Activated effector memory CD4-positive, alpha-beta T cell treated with Interleukin-2 at 50 U/mL for 16 hours (primary cell): Measurements from ENCODE around the gene MRGPRE.

Source experiments
- DNase-seq: peaks from one replicate; pipeline ENCODE4 v3.0.0-alpha.2; 2020

Gene MRGPRE

DNA sequence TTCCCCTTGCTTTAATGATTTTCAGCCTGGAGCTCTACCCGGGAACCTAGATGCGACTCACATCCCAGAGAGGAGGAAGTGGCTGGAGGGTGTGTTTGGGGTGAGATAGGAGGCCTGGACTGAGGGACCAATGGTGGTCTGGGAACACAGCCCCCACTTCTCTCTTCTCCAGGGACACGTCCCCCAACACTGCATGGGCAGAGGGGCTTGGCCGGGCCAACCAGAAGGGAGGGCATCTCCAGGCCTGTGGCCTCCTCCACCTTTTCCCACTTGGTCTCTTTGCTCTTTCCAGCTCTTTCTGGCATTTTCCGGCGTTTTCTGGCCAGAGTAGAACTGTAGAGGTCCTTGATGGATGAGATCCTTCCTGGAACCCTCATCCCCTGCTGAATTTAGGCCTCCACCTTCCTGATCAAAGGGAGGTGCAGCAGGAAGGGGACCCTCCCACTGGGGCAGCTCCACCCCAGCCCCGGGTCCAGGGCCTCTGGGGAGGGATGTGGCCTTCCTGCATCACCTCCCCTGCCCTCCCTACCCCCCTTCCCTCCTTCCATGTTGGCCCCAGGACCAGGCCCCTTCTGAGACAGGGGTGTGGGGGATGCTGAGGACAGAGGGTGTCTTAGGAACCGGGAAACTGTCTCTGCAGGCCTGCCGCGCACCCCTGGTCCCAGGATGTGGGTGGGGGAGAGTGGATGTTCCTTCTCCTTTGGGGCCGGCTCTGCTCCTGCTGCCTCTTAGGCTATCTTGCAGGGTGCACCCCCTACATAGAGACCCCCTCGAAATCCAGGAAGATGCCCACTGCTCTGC is 38.0 kb downstream of the MRGPRE start:
- DNase-seq, result no peak

DNA sequence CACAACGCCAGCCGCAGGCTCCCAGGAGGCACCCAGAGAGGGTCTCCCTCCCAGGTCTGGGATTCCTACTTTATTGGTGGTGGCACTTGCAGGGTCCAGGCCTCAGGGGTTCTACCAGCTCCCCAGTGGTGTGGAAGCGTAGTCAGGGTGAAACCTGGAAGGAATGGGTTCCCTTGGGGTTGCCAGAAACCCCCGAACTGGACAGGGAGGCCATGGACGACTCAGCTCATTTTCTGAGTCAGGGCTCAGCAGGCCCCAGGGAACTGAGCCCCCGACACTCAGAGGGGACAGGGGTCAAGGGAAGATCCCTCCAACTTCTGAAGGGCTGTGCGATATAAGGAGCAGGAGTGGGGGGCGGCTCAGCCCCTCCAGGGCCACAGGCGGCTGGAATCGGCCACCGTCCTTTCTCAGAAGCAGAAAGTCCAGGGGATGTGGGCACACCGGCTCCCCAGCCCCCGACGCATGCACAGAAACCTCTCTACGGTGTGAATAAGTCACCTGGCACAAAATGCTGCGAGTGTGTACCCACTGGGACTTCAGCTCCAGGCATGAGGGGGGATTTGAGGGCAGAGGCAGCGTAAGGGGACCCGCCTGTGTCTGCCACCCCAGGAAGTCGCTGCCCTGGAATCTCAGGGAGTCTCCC is 38.7 kb downstream of the MRGPRE start:
- no peak for DNase-seq

DNA sequence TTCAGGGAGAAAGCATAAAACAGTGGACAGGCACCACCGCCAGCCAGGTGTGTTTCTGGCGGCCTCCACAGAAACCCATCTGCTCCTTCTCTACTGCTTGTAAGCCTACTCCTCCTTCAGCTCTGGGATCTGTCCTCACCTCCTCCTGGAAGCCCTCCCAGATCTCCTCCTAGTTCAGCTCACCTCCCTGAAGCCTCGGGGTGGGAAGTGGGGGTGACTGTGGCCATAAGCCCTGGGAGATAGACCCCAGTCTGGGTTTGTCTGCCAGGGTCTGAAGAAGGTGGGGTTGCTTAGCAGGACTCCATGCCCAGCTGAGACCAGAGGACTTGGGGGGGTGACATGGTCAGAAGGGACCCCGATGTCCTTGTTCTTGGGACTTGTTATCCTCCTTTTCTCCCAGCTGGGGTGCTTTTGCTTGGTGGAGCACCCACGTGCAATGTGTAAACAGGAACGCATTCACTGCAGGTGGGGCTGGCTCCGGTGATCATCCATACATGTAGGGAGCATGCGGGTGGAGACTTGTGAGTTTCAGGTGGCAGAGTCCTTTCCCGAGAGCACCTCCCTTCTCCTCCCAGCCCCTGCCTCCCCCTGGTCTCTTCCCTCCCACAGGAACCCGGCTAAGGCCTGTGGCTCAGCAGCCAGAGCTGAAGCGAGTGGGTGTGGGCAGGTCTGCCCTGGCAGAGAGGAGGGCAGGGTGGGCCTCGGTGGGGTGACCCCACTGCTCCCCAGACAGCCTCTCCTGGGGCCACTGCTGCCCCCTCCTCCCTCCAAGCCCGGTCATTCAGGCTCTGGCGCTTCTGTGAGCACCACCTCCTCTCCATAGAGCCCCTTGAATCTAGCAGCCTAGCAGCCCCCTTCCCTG is 39.5 kb downstream of the MRGPRE start:
- no peak for DNase-seq

DNA sequence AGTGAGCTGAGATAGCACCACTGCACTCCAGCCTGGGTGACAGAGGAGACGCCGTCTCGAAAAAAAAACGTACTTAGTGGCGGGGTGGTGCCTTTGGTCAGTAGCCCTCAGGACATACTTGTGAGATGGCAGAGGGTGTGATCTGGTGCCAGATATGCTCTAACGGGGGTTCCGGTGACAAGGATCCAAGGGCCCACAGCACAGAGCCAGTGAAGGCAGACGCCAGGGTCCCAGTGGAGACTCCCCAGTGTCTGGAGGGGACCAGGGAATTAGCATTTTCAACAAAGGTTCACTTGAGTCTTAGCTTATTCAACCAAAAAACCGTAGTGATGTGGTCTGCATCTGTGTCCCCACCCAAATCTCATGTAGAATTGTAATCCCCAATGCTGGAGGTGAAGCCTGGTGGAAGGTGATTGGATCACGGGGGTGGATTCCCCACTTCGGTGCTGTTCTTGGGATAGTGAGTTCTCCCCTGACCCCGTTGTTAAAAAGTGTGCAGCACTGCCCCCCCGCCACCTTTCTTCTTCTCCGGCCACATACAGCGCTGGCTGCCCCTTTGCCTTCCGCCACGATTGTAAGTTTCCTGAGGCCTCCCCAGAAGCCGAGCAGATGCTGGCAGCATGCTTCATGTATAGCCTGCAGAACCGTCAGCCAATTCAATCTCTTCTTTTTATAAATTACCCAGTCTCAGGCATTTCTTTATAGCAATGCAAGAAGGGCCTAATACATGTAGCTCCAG is 40.5 kb downstream of the MRGPRE start:
- DNase-seq, result no peak

DNA sequence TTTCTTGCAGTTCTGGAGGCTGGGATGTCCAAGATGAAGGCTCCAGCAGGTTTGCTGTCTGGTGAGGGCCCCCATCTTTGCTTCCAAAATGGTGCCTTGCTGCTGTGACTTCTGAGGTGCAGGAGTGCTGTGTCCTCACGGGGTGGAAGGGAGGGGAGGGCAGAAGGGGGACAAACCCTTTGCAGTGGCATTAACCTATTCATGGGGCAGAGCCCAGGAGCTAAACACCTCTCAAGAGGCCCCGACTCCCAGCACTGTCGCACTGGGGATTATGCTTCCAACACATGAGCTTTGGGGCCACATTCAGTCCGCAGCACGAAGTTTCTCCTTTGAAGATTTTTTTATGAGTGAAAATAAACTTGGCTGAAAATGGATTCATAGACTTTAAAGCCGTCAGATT is 41.6 kb downstream of the MRGPRE start:
- DNase-seq, result no peak

DNA sequence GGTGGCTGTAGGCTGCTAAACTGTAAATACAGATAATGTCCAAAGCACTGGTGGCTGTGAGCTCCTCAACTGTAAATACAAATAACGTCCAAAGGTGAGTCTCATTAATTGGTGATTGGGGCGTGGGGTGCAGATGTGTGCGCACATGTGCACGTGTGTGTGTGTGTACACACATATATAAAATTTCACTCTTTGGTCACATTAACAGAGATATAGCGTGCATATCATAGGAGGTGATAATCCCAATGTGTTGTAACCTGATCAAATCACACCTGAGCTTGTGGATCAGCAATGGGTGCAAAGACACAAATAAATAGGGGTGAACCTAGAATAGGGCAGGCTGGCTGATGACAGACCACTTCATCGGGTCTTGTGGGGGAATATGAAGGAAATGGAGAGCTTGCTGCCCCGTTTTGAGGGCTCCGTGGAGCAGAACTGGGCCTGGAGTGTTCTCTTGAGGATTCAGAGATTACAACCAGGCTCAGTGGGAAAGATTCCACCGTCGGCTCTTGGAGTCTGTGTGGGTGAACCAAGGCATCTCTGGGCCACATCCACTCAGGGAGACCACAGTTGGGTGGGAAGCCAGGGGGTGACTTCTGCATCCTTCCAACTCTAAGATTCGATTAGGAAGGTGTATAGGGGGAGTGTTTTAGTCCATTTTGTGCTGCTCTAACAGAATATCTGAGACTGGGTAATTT is 42.2 kb downstream of the MRGPRE start:
- DNase-seq, result no peak

DNA sequence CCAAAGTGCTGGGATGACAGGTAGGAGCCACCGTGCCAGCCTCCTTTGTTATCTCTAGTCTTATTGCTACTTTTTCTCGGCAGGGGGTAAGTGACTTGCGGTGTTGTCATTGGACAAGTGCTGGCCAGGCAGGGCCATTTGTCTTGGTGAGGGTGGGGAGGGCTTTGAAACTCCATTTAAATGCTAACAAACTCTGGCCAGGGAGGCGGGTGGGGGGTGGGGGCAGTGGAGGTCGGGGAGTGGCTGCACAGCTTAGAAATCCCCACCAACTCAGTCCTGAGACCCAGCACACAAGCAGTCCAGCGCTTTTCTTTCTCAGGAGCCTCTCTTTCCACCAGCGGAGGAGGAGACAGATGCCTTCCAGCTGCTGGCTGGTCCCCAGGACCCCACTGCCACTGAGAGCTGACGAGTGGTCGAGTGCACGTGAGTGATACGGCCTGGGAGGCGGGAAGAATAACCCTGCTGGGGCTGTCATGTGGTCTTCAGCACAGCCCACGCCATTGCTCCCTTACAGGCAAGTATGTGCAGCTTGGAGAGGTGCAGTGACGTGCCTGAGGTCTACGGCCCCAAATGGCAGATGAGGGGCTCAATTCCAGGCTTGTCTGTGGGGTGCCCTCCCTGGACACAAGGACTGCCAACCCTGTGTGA is 42.9 kb downstream of the MRGPRE start:
- no peak for DNase-seq

DNA sequence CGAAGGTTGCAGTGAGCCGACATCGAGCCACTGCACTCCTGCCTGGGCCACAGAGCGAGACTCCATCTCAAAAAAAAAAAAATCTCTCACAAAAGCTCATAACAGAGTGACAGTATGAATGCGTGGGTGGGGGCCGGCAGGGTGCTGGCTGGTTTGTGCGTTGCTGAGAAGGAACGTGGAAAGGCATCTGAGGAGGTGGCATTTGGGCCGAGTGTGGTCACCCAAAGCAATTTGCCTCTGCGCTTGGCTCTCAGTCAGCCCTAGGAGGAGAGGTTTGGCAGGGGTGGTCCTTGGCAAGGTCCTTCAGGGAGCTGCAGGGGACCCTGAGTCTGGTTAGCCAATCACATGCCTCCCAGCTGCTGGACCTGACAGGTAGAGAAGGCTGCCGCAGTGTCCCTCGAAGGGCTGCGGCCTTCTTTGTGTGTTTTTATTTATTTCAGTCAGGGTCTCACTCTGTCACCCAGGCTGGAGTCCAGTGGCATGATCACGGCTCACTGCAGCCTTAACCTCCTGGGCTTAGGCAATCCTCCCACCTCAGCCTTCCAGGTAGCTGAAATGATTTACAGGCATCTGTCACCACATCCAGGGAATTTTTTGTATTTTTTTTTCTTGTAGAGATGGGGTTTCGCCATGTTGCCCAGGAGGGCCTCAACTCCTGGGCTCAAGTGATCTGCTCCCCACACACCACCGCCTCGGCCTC is 43.6 kb downstream of the MRGPRE start:
- DNase-seq, result no peak

DNA sequence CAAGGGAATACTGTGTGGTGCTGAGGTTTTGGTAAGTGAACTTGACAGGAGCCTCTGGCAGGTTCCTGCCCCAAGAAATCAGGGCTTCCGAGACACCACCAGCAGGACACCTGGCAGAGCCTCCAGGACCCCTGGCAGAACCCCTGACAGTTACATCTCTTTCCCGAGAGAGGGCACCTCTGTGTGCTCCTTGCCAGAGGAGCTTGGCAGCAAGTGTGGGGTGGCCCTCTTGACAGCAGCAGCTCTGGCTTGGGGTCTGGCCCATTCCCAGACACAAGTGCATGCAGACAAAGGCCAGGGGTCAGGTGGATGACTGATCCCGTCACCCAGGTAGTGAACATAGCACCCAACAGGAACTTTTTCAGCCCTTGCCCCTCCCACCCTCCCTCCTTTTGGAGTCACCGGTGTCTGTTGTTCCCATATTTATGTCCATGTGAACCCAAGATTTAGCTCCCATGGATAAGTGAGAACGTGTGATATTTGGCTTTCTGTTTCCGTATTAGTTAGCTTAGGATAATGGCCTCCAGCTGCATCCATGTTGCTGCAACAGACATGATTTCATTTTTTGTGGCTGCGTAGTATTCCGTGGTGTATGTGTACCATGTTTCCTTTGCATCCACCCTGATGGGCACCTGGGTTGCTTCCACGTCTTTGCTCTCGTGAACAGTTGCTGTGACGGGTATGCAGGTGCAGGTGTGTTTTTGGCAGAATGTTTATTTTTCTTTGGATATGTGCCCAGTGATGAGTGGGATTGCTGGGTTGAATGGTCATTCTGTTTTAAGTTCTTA is 45.9 kb downstream of the MRGPRE start:
- no peak for DNase-seq

DNA sequence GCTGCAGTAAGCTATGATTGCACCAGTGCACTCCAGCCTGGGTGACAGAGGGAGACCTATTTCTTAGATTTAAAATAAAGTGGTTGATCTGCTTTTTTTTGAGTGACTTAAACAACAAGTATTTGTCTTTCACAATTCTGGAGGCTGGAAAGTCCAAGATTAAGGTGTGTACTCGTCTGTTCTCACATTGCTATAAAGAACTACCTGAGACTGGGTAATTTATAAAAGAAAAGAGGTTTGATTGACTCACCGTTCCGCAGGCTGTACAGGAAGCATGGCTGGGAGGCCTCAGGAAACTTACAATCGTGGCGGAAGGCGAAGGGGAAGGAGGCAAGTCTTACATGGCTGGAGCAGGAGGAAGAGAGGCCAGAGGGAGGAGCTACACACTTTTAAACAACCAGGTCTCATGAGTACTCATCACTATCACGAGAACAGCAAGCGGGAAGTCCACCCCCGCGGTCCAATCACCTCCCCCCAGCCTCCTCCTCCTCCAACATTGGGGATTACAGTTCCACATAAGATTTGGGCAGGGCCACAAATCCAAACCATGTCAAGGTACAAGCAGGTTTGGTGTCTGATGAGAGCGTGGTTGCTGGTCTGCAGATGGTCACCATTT is 47.4 kb downstream of the MRGPRE start:
- DNase-seq, result no peak

DNA sequence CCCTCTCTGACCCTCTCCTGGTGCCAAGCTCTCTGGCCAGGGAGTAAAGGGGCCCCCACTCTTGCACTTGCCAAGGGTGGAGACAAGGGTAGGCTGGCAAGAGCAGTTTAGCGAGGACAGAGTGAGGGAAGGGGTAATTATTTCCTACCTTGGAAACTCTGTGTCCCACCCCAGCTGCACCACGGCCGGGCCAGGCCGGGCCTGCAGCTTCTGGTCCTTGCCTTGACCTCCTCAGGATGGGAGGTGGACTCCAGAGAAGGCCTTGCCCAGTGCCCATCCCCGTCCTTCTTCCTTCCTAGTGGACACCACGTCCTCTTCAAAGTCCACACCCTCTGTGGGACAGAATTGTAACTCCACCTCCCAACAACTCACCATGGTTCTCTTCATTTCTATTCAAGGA is 48.7 kb downstream of the MRGPRE start:
- no peak for DNase-seq

DNA sequence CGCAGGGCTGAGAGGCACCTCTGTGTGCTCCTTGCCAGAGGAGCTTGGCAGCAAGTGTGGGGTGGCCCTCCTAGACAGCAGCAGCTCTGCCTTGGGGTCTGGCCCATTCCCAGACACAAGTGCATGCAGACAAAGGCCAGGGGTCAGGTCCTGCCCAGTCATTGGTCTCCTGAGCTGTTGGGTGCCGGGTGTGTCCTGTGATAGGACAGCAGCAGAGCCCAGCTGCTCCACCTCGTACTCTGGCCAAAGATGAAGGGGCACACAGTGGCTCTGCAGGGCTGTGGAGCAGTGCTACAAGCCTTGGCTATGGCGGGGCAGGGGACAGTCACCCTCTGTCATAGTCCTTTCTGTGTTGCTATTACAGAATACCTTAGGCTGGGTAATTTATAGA is 49.8 kb downstream of the MRGPRE start:
- no peak for DNase-seq

DNA sequence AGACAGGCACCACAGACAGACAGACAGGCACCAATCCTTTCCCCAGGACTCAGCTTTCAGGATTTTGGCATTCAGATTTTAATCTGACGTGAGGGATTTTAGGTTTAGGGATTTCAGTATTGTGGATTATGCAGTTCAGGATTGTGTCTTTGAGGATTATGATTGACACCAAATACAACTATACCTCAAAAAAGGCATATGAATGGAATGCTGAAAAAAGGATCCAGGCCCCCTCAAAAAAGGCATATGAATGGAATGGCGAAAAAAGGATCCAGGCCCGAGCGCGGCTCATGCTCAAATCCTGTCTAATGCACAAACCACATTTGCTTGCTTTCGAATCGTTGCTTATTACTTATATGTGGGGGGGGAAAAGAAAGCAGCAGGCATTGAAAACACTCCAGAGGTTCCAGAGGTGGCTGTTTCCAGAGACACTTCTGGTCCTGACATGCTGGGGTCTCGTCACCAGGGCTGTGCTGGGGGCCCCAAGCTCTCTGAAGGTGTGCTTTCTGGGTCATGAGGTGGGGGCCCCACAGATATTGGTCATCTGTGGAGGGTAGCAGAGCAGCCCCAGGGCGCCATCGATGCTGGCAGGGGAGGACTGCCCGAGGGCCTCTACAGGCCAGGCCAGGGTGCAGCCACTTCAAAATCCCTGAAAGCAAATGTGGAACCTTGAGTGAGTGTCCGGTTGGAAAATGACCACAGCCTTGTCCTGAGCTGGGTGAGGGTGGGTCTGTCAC is 50.3 kb downstream of the MRGPRE start:
- DNase-seq, result no peak

DNA sequence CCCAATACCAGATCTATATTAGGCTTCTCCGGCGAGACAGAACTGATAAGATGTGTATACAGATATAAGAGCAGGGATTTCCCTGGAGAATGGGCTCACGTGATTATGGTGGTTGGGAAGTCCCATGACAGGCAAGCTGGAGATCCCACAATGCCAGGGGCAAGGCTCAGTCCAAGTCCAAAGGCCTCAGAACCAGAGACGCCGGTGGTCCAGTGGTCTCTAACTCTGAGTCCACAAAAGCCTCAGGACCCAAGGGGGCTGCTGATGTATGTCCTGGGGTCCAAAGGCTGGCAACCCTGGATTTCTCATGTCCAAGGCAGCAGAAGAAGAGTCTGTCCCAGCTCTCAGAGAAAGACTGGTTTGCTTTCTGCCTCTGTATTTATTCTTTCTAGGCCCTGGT is 51.3 kb downstream of the MRGPRE start:
- DNase-seq, result no peak

DNA sequence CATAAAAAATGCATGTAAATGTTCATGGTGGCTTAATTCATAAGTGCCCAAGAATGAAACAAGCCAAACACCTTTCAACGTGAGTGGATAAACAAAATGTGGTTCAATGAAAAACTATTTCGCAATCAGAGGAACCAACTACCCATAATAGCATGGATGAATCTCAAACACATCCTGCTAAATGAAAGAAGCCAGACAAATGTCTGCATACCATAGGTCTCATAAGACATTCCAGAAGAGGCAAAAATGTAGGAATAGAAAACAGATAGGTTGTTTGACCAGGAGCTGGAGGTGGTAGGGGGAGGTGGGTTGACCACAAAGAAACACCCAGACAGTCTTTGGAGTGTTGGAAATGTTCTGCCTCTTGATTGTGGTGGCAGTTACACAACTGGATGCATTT is 53.9 kb downstream of the MRGPRE start:
- no peak for DNase-seq

DNA sequence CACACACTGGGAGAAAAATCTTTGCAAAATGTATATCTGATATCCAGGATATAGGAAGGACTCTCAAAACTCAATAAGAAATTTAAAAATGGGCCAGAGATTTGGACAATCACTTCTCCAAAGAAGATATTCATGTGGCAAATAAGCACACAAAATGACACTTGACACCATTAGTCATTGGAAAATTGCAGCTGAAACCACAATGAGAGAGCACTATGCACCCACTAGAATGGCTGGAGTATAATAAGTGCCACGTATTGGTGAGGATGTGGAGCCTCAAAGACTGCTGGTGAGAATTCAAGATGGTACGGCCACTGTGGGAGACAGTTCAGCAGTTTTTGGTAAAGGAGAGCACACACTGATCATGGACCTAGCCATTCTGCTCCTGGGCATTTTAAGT is 54.3 kb downstream of the MRGPRE start:
- no peak for DNase-seq
